ENCODE measurements around the gene MAP4K5. TPM values are rescaled to one million over a fixed set of nuclear protein-coding genes. Genes with fewer than 3 reads are reported as not detected.

The MAP4K5 gene
- total RNA-seq, 4 donors from 2014 or later: 81.5 to 138 (median 107) TPM

GRCh38 chr14:50399251-50400032, 132.9 kb downstream of the MAP4K5 start:
- no peaks in the 10 kb centered on the region for H3K27me3 ChIP-seq
- no peak for ATAC-seq
- no peaks in the 10 kb centered on the region for H3K36me3 ChIP-seq
- WGBS, 2 donors (ENCODE audit: low coverage in 1 of 2): 52 to 56% methylated on average over 5 of the region's 6 CpGs
- no peak for TF ChIP-seq EP300 (IDR thresholded peaks at IDR 0.05)
- TF ChIP-seq, protein P1, sequence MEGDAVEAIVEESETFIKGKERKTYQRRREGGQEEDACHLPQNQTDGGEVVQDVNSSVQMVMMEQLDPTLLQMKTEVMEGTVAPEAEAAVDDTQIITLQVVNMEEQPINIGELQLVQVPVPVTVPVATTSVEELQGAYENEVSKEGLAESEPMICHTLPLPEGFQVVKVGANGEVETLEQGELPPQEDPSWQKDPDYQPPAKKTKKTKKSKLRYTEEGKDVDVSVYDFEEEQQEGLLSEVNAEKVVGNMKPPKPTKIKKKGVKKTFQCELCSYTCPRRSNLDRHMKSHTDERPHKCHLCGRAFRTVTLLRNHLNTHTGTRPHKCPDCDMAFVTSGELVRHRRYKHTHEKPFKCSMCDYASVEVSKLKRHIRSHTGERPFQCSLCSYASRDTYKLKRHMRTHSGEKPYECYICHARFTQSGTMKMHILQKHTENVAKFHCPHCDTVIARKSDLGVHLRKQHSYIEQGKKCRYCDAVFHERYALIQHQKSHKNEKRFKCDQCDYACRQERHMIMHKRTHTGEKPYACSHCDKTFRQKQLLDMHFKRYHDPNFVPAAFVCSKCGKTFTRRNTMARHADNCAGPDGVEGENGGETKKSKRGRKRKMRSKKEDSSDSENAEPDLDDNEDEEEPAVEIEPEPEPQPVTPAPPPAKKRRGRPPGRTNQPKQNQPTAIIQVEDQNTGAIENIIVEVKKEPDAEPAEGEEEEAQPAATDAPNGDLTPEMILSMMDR (IDR thresholded peaks at IDR 0.05): no peak
- no peak for TF ChIP-seq POLR2AphosphoS5 (IDR thresholded peaks at IDR 0.05)
- TF ChIP-seq POLR2A (IDR thresholded peaks at IDR 0.05): no peak
- H3K4me3 ChIP-seq: no peak overlapping the region
- H3K9me3 ChIP-seq: no peaks in the 10 kb centered on the region
- H3K27ac ChIP-seq: no peak overlapping the region
- H3K4me1 ChIP-seq: peaks cover 0 to 33% (median 4%) of the 10 kb centered on the region in 3 donors

- Histone ChIP-seq H3K27me3 (no peaks in the 10 kb centered on the region), H3K36me3 (no peaks in the 10 kb centered on the region), H3K4me1 (peaks cover 0 to 33% (median 4%) of the 10 kb centered on the region in 3 donors), H3K4me3 (no peak overlapping the region), H3K27ac (no peak overlapping the region), H3K9me3 (no peaks in the 10 kb centered on the region)
- 57 to 86% methylated on average over 1 to 2 of the region's 2 CpGs for WGBS, 2 donors (ENCODE audit: low coverage in 1 of 2)
- TF ChIP-seq, protein P1 (IDR thresholded peaks at IDR 0.05): no peak
- TF ChIP-seq POLR2AphosphoS5 (IDR thresholded peaks at IDR 0.05) (no peak), POLR2A (IDR thresholded peaks at IDR 0.05) (no peak), EP300 (IDR thresholded peaks at IDR 0.05) (no peak)
- ATAC-seq: no peak
Observed at GRCh38 chr14:50398189-50398580, 134.2 kb downstream of the MAP4K5 start.

DNA sequence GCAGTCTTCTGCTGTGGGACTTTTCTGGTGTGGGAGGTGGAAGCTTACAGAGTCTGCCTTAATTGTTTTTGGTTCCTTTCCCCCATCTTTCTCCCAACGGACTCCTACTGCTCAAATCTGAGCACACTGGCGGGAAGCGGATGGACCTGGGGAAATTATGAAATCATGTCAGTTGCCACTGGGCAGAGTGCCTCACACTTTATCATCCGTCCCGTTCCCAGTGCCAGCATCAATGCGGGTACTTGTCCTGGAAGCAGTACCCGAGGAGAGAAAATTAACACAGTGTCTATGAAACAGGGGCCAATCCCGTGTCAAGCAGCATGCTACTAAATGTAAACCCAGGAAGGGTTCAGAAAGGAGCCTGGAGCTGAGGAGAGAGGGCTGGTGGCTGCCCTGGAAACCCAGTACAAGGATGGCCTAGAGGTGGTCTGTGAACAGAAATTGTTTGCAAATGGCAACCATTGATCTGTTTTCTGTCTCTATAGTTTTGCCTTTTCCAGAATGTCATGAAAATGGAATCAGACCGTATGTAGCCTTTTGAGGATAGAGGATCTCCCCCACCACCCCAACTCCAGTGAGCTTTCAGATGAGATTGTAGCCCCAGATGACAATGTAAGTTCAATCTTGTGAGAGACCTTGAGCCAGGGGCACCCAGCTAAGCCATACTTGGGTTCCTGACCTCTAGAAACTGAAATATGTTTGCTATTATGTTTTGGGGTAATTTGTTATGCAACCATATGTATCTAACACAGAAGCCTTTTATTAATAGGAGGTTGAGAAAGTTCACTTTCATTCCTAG, 134.8 kb downstream of the MAP4K5 start:
- WGBS, 2 donors (ENCODE audit: low coverage in 1 of 2): 15 to 21% methylated on average over 4 to 7 of the region's 9 CpGs
- peak; percentile 11 for ATAC-seq
- TF ChIP-seq POLR2A (IDR thresholded peaks at IDR 0.05) (no peak), EP300 (IDR thresholded peaks at IDR 0.05) (no peak), POLR2AphosphoS5 (IDR thresholded peaks at IDR 0.05) (no peak)
- TF ChIP-seq, protein P1 (IDR thresholded peaks at IDR 0.05): no peak
- H3K9me3 ChIP-seq: no peaks in the 10 kb centered on the region
- peaks cover 0 to 33% (median 4%) of the 10 kb centered on the region in 3 donors for H3K4me1 ChIP-seq
- peak overlapping the region in 3 of 4 donors; percentile 85 to 87 (median 85) for H3K27ac ChIP-seq
- peak overlapping the region; percentile 72 to 81 for H3K4me3 ChIP-seq
- H3K27me3 ChIP-seq: no peaks in the 10 kb centered on the region
- H3K36me3 ChIP-seq: no peaks in the 10 kb centered on the region

DNA sequence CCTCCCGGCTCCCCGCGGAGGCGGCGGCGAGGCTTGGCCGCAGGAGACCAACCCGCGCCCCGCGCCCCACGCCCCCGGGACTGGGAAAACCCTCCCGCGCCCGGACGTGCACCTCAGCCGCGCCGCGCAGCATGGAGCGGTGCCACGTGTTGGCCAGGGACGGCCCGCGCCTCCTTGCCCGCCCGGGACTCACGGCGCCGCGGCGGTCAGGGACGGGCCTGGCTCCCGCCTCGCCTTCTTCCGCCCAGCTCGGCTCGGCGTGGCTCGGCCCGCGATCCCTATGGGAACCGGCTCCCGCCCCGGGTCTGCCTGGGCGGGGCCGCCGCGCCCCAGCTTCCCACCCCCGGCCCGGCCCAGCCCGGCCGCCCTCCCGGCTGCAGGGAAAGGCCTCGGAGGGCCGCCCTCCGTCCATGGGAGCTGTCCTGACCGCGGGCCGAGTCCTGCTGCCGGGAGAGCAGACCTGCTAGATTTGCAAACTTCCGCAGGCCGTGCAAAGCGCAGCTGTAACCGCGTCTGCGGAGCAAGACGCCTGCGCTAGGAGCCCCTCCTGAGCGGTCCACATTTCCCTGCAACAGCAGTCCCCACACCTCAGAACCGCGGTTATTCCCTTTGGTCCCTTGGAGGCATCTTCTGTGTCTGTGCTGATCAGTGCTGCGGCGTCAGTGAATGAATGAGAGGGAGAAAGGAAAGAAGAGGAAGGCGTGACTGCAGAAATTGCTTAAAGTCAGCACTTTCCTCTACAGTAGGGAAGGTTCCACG, 135.6 kb downstream of the MAP4K5 start, which contains the start of gene CDKL1:
Gene CDKL1, minus strand, starts transcription at position 251 of the 759 bp plus-strand sequence. CDS start 1,013 bp downstream, outside the sequence.
- peak within 1 kb of the TSS in 3 of 4 donors; percentile 85 to 87 (median 85) for H3K27ac ChIP-seq
- ATAC-seq: peak; percentile 86
- no peaks in the 10 kb centered on the region for H3K9me3 ChIP-seq
- no peaks in the 10 kb centered on the region for H3K36me3 ChIP-seq
- TF ChIP-seq EP300 (IDR thresholded peaks at IDR 0.05): no peak
- no peak for TF ChIP-seq POLR2AphosphoS5 (IDR thresholded peaks at IDR 0.05)
- TF ChIP-seq POLR2A (IDR thresholded peaks at IDR 0.05): peak in 1 of 2 donors; percentile 35
- H3K4me3 ChIP-seq: peak within 1 kb of the TSS; percentile 72 to 81
- no peaks in the 10 kb centered on the region for H3K27me3 ChIP-seq
- peaks cover 0 to 33% (median 4%) of the 10 kb centered on the region in 3 donors for H3K4me1 ChIP-seq
- 0 to 10% methylated on average over 1 to 3 of the region's 77 CpGs for WGBS, 2 donors (ENCODE audit: low coverage in 1 of 2)
